Osteocyte (in vitro differentiated cells): ENCODE data around the gene DAGLB. TPM values are rescaled to one million over a fixed set of nuclear protein-coding genes. Genes with fewer than 3 reads are reported as not detected.
A peak's percentile ranks its signal among the peaks of the same experiment; 100 is the strongest.

Experiments
- DNase-seq: peaks from one replicate; pipeline ENCODE4 v3.0.0; 2021; ENCODE audit warnings: mixed read lengths; ENCODE audit not compliant: unreplicated experiment; ENCODE audit errors: extremely low spot score
- H3K27ac Mint-ChIP-seq: one replicate; pipeline ENCODE4 v1.8.0; 2021; ENCODE audit warnings: mild to moderate bottlenecking, mixed read lengths; ENCODE audit not compliant: unreplicated experiment
- H3K27me3 Mint-ChIP-seq: one replicate; pipeline ENCODE4 v1.8.0; 2021; ENCODE audit warnings: mixed read lengths; ENCODE audit not compliant: unreplicated experiment
- H3K36me3 Mint-ChIP-seq: one replicate; pipeline ENCODE4 v1.8.0; 2021; ENCODE audit warnings: mixed read lengths; ENCODE audit not compliant: unreplicated experiment
- H3K4me1 Mint-ChIP-seq: one replicate; pipeline ENCODE4 v1.8.0; 2021; ENCODE audit warnings: mixed read lengths; ENCODE audit not compliant: unreplicated experiment
- H3K4me3 Mint-ChIP-seq: one replicate; pipeline ENCODE4 v1.8.0; 2021; ENCODE audit warnings: mild to moderate bottlenecking, moderate library complexity, mixed read lengths; ENCODE audit not compliant: unreplicated experiment
- H3K9me3 Mint-ChIP-seq: one replicate; pipeline ENCODE4 v1.8.0; 2021; ENCODE audit warnings: mixed read lengths; ENCODE audit not compliant: unreplicated experiment
- total RNA-seq: library from RNA; stranded (reverse); gene quantifications from 2 replicates; pipeline ENCODE4 v1.2.1, GENCODE V29; 2021
- TF ChIP-seq, protein P1 (sequence below): fragments of 200-600 bp; sonication (generic); IDR thresholded peaks from 2 replicates; pipeline ENCODE4 v1.5.0; 2021; ENCODE audit warnings: antibody characterized with exemption, mild to moderate bottlenecking, moderate library complexity

Gene DAGLB
- total RNA-seq, 1 donor from 2014 or later = 22.4 TPM

DNA sequence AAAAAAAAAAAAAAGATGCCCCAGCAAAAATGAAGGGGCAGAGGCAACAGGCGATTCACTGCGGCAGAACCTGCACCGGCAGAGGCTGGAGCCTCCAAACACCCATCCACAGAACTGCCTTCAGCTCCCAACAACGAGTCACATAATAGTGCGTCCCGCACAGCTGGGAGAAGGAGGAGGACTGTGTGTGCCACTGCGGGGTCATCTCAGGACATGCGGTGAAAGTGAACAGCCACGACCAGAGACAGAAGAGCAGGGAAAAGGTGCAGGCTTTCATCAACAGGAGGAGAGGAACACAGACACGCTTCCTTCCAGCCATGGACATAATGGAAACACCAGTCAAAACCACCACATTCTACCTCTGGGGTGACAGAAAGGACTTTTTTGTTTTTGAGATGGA, 34.1 kb downstream of the DAGLB start:
- no peaks in the 10 kb centered on the region for H3K27me3 Mint-ChIP-seq
- no peaks in the 10 kb centered on the region for H3K4me1 Mint-ChIP-seq
- H3K9me3 Mint-ChIP-seq = no peaks in the 10 kb centered on the region
- no peak overlapping the region for H3K27ac Mint-ChIP-seq
- no peak overlapping the region for H3K4me3 Mint-ChIP-seq
- TF ChIP-seq, protein P1, sequence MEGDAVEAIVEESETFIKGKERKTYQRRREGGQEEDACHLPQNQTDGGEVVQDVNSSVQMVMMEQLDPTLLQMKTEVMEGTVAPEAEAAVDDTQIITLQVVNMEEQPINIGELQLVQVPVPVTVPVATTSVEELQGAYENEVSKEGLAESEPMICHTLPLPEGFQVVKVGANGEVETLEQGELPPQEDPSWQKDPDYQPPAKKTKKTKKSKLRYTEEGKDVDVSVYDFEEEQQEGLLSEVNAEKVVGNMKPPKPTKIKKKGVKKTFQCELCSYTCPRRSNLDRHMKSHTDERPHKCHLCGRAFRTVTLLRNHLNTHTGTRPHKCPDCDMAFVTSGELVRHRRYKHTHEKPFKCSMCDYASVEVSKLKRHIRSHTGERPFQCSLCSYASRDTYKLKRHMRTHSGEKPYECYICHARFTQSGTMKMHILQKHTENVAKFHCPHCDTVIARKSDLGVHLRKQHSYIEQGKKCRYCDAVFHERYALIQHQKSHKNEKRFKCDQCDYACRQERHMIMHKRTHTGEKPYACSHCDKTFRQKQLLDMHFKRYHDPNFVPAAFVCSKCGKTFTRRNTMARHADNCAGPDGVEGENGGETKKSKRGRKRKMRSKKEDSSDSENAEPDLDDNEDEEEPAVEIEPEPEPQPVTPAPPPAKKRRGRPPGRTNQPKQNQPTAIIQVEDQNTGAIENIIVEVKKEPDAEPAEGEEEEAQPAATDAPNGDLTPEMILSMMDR = no peak
- H3K36me3 Mint-ChIP-seq = peaks cover 49% of the 10 kb centered on the region
- DNase-seq = no peak

DNA sequence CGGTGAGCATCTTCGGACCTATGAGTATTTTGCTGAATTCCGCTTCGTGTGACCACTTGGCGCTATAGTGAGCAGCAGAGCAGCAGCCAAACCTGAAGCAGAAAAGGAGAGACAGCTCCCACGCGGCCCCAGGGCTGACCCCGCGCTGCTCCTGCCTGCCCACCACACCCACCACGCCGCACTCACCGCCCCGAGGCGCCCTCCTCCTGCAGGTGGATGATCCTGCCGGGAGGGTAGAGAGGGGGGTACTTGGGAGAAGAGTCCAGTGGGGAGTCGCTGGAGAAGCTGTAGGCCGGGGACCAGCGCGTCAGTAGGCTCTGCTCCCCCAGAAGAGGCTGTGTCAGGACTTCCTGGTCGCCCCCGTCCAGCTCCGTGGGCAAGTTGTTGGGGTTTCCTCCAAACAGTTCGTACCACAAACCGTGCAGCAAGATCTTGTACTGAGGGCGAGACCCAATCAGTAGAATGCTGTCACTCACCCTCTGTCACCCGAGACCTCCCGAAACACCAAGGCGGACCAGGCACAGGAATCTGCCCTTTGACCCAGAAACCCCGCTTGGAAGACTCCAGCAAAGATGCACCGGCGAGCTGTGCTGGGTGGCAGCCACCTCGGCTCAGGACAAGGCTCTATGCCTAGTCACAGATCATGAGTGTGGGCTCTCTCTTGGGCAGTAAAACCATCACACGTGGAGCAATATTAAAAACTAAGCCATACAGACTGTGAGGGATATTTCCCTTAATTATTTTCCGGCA, 37.6 kb downstream of the DAGLB start:
- Mint-ChIP-seq H3K27ac (no peak overlapping the region), H3K4me3 (no peak overlapping the region), H3K9me3 (no peaks in the 10 kb centered on the region), H3K27me3 (no peaks in the 10 kb centered on the region), H3K4me1 (no peaks in the 10 kb centered on the region), H3K36me3 (peaks cover 50% of the 10 kb centered on the region)
- DNase-seq = no peak
- TF ChIP-seq, protein P1 = no peak

DNA sequence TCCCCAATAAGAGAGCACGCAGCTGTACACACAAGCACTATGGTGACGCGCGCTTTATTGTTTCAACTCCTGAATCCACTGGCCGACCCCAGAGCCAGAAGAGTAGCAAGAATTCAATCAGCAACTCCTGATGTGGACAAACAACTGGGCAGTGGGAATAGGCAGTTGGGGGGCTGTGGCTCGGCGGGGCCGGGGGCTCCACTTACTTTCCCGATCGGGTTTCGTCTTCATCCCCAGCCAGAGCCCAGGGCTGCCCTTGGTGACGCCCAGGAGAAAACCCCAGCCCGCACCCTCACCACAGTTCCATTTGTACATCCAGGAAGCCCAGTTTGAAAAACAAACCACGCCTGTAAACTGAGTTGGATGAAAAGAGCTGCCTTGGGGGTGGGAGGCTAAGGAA, 38.7 kb downstream of the DAGLB start:
- TF ChIP-seq, protein P1 = no peak
- no peaks in the 10 kb centered on the region for H3K9me3 Mint-ChIP-seq
- no peaks in the 10 kb centered on the region for H3K27me3 Mint-ChIP-seq
- no peak overlapping the region for H3K4me3 Mint-ChIP-seq
- no peaks in the 10 kb centered on the region for H3K4me1 Mint-ChIP-seq
- peaks cover 51% of the 10 kb centered on the region for H3K36me3 Mint-ChIP-seq
- peak overlapping the region; percentile 7 for H3K27ac Mint-ChIP-seq
- DNase-seq = no peak

DNA sequence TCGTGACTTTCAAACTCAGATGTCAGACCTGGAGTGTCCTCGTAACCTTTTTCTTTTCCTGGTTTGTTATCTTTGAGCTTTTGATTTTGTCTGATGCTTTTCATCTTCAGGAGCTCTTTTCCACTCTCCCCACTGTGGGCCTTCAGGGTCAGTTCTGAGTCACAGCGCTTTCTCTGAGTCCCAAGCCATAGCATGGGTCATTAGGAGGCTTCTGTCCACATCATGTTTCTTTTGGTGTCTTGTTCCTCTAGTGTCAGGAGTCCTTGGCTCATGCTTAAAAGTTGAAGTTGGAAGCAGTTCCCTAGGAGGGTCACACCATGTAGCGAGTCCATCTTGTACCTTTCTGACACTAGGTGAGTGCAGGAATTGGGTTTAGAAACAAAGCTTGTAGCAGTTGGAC, 40.3 kb downstream of the DAGLB start:
- Mint-ChIP-seq H3K27ac (no peak overlapping the region), H3K4me3 (no peak overlapping the region), H3K27me3 (no peaks in the 10 kb centered on the region), H3K36me3 (peaks cover 52% of the 10 kb centered on the region), H3K9me3 (no peaks in the 10 kb centered on the region), H3K4me1 (no peaks in the 10 kb centered on the region)
- TF ChIP-seq, protein P1 = no peak
- DNase-seq = no peak

DNA sequence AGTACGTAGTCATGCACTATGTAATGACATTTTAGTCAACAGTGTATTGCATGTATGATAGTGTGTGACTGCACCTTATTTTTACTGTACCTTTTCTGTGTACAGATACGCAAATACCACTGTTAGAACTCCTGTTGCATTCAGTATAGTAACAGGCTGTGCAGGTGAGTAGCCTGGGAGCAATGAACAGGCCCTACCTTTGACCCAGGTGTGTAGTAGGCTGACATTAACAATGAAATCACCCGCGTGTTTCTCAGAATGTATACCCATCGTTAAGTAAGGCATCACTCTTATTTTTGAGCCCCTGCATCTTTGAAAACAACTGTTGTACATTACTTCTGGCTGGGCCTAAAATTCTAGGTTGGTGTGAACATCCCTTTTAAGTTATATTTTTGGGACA, 41.6 kb downstream of the DAGLB start:
- TF ChIP-seq, protein P1 = no peak
- Mint-ChIP-seq H3K27ac (no peak overlapping the region), H3K4me3 (no peak overlapping the region), H3K9me3 (no peaks in the 10 kb centered on the region), H3K4me1 (no peaks in the 10 kb centered on the region), H3K36me3 (peaks cover 52% of the 10 kb centered on the region), H3K27me3 (no peaks in the 10 kb centered on the region)
- DNase-seq = no peak
